OCI-LY3 (cell line): ENCODE measurements around the gene C1QTNF12.

Experiments used
- H2AFZ ChIP-seq: fragments of 200-600, 300-600 bp; shearing (Covaris generic); 2 replicates; pipeline ENCODE4 v1.6.0; 2014; ENCODE audit warnings: antibody characterized with exemption, low read depth, low read length
- H3K27ac ChIP-seq: fragments of 200-600, 300-600 bp; sonication (generic); 2 replicates; pipeline ENCODE4 v1.5.1; 2014; ENCODE audit warnings: mild to moderate bottlenecking, low read length, moderate library complexity, mixed read lengths
- H3K27me3 ChIP-seq: fragments of 200-600, 300-600 bp; sonication (generic); 2 replicates; pipeline ENCODE4 v1.6.1; 2014; ENCODE audit warnings: low read depth, low read length, mixed read lengths
- H3K36me3 ChIP-seq: fragments of 200-600, 300-600 bp; sonication (generic); replicated peaks from 2 replicates; pipeline ENCODE3; 2014; ENCODE audit warnings: low read depth, low read length, mixed read lengths
- H3K4me1 ChIP-seq: fragments of 300-600, 200-600 bp; sonication (generic); 2 replicates; pipeline ENCODE4 v1.6.1; 2014; ENCODE audit warnings: low read length, mixed read lengths
- H3K4me2 ChIP-seq: fragments of 200-600, 300-600 bp; sonication (generic); 2 replicates; pipeline ENCODE4 v1.6.1; 2014; ENCODE audit warnings: low read length, mixed read lengths
- H3K4me3 ChIP-seq: fragments of 300-600, 200-600 bp; sonication (generic); 2 replicates; pipeline ENCODE4 v1.5.1; 2014; ENCODE audit warnings: antibody characterized with exemption, mild to moderate bottlenecking, low read length, moderate library complexity
- H3K79me2 ChIP-seq: fragments of 300-600, 200-600 bp; shearing (Covaris generic); 2 replicates; pipeline ENCODE4 v1.6.1; 2014; ENCODE audit warnings: mild to moderate bottlenecking, low read length, mixed read lengths
- H3K9ac ChIP-seq: fragments of 300-600, 200-600 bp; shearing (Covaris generic); 2 replicates; pipeline ENCODE4 v1.6.0; 2014; ENCODE audit warnings: mild to moderate bottlenecking, low read length, moderate library complexity
- H3K9me3 ChIP-seq: fragments of 200-600, 300-600 bp; shearing (Covaris generic); 2 replicates; pipeline ENCODE4 v1.6.1; 2014; ENCODE audit warnings: low read length, mixed read lengths; ENCODE audit not compliant: insufficient read depth
- H4K20me1 ChIP-seq: fragments of 200-600, 300-600 bp; sonication (generic); 2 replicates; pipeline ENCODE4 v1.6.1; 2016; ENCODE audit warnings: low read length, mixed read lengths; ENCODE audit not compliant: insufficient read depth
- CTCF ChIP-seq: fragments of 200-600, 300-600 bp; sonication (generic); IDR thresholded peaks from 2 replicates; pipeline ENCODE4 v1.5.1; 2014; ENCODE audit warnings: antibody characterized with exemption, low read length, low read depth
- EZH2phosphoT487 ChIP-seq: fragments of 200-600 bp; shearing (Covaris generic); IDR thresholded peaks from 2 replicates; pipeline ENCODE4 v1.6.1; 2018; ENCODE audit warnings: antibody characterized with exemption, mixed run types, low read depth

The C1QTNF12 gene

DNA sequence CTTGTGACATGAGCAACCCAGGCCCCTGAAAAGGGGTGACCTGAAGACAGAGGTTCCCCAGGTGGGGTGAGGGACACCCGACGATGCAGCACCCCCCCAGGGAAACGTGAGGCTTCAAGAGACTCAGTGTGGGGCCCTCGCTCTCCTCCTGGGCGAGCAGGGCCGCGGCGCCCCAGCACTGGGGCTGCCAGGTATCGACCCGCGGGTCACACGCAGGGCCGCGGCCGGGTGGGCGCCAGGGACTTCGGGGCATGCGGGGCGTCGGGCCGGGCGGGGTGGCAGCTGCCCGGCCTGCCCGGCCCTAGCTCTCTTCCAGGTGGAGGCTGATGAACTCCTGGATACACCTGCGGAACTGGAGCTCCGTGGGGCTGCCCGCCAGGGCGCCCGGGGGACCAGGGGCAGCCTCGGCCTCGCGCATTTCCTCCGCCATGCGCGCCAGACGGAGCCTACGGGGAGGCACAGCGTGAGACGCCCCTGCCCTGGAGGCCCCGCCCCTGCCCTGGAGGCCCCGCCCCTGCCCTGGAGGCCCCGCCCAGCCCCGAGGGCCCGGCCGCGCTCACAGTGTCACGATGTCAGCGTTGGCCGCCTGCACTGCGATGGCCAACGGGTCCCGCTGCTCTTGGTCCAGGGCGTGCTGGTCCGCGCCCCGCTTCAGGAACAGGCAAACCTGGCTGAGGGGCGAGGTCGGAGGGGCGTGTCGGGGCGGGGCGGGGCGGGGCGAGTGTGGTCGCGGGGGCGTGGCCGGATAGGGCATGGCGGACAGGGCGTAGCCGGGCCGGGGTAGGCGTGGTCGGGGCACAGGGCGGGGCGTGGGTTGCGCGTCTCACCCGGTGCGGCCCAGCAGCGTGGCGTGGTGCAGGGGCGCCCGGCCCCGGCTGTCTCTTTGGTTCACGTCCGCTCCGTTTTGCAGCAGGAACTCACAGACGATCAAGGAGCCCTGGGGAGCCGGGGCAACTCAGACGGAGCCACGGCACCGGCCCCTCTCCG lies 47.0 kb upstream of the C1QTNF12 start:
- Histone ChIP-seq H4K20me1 (no peaks in the 10 kb centered on the region), H3K36me3 (no peaks in the 10 kb centered on the region), H2AFZ (no peak overlapping the region), H3K4me1 (no peaks in the 10 kb centered on the region), H3K27me3 (no peaks in the 10 kb centered on the region), H3K9me3 (no peaks in the 10 kb centered on the region), H3K27ac (no peak overlapping the region), H3K79me2 (no peaks in the 10 kb centered on the region), H3K4me3 (no peak overlapping the region), H3K4me2 (no peak overlapping the region), H3K9ac (no peak overlapping the region)
- TF ChIP-seq EZH2phosphoT487 (no peak), CTCF (no peak)

DNA sequence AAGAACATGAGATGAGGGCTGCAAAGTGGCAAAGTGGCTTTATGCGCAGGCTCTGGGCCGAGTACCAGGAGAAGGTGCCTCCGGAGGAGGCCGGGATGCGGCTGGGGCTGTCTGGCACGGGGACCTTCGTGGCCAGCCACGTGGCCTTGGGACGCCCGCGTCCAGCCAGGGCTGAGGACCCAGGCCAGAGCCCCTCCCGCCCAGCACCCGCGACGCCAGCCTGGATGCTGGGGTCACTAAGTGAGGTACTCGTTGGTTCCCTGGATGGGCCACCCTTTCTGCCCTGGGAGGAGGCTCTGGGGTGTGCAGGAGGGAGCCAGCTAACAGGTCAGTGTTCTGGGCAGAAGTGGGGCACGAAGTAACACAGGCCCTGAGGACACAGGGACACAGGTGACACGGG lies 46.3 kb upstream of the C1QTNF12 start:
- Histone ChIP-seq H3K4me1 (no peaks in the 10 kb centered on the region), H2AFZ (no peak overlapping the region), H3K9me3 (no peaks in the 10 kb centered on the region), H3K27ac (no peak overlapping the region), H3K9ac (no peak overlapping the region), H3K27me3 (no peaks in the 10 kb centered on the region), H3K36me3 (no peaks in the 10 kb centered on the region), H4K20me1 (no peaks in the 10 kb centered on the region), H3K79me2 (no peaks in the 10 kb centered on the region), H3K4me2 (no peak overlapping the region), H3K4me3 (no peak overlapping the region)
- TF ChIP-seq CTCF (no peak), EZH2phosphoT487 (no peak)

DNA sequence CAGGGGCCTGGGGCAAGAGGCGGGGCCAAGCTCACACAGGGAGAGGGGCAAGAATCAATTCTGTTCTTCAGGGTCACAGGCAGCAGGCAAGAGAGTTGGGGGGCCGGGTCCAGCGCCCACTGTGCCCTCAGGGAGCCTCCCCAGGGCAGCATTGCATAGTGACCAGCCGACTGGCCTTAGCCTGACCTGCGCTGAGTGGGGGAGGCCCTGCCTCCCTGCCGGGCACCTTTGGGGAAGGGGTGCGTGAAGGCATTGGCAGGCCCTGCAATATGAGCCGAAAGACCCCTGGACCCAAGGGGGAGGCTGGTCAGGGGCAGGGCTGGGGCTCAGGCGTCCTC lies 45.9 kb upstream of the C1QTNF12 start:
- no peaks in the 10 kb centered on the region for H3K27me3 ChIP-seq
- no peaks in the 10 kb centered on the region for H3K9me3 ChIP-seq
- no peak overlapping the region for H3K4me3 ChIP-seq
- no peaks in the 10 kb centered on the region for H4K20me1 ChIP-seq
- H3K9ac ChIP-seq, result no peak overlapping the region
- no peak overlapping the region for H3K27ac ChIP-seq
- no peaks in the 10 kb centered on the region for H3K79me2 ChIP-seq
- no peaks in the 10 kb centered on the region for H3K4me1 ChIP-seq
- TF ChIP-seq EZH2phosphoT487, result no peak
- TF ChIP-seq CTCF, result no peak
- H3K36me3 ChIP-seq, result no peaks in the 10 kb centered on the region
- no peak overlapping the region for H2AFZ ChIP-seq
- no peak overlapping the region for H3K4me2 ChIP-seq

DNA sequence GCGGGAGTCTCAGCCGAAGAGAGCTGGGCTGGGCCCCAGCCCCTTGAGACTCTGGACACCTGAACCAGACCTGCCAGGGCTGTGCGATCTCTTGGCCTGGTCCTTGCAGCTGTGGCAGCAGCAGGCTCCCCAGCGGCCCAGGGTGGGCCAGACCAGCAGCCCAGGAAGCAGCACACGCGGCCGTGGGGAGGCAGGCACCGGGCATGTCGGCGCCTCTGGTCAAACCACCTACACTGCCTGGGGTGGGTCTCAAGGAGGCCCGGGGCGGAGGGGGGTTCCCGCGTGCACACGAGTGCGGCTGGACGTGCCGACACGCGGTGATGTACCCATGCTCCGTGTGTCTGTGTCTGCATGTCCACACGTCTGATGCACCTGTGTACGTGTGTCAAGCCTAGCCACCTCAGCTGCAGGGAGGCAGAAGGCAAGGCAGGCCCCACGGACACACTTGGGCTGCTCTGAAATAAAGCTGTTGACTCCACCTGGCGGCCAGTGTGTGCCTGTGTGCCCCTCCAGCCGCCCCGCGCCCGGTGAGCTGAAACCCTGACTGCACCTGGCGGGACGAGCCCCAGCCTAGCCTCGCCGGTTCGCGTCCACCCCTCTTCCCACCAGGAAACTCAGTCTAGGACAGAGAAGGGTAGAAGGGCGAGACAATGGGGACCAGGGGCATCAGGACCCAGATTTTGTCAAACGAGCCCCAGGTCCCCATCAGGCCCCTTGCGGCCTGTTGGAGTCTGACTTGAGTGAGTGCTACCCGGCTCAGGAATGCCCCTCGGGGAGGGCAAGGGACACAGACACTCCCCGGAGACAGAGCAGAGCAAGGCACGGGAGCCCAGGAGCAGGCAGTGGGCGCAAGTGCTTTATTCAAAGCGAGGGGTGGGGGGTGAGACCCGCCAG lies 45.3 kb upstream of the C1QTNF12 start:
- no peak overlapping the region for H3K4me2 ChIP-seq
- no peak overlapping the region for H2AFZ ChIP-seq
- H3K27me3 ChIP-seq, result no peaks in the 10 kb centered on the region
- no peak overlapping the region for H3K9ac ChIP-seq
- H3K79me2 ChIP-seq, result no peaks in the 10 kb centered on the region
- H3K36me3 ChIP-seq, result no peaks in the 10 kb centered on the region
- no peak overlapping the region for H3K27ac ChIP-seq
- TF ChIP-seq EZH2phosphoT487 (no peak), CTCF (peak; percentile 62)
- H3K4me3 ChIP-seq, result no peak overlapping the region
- no peaks in the 10 kb centered on the region for H3K4me1 ChIP-seq
- H3K9me3 ChIP-seq, result no peaks in the 10 kb centered on the region
- H4K20me1 ChIP-seq, result no peaks in the 10 kb centered on the region
